OCI-LY3 (cell line): ENCODE results near the gene P2RX2.
A peak's percentile ranks its signal among the peaks of the same experiment; 100 is the strongest.

Source experiments
- H2AFZ ChIP-seq: fragments of 200-600, 300-600 bp; shearing (Covaris generic); 2 replicates; pipeline ENCODE4 v1.6.0; 2014; ENCODE audit warnings: antibody characterized with exemption, low read depth, low read length
- H3K27ac ChIP-seq: fragments of 200-600, 300-600 bp; sonication (generic); 2 replicates; pipeline ENCODE4 v1.5.1; 2014; ENCODE audit warnings: mild to moderate bottlenecking, low read length, moderate library complexity, mixed read lengths
- H3K27me3 ChIP-seq: fragments of 200-600, 300-600 bp; sonication (generic); 2 replicates; pipeline ENCODE4 v1.6.1; 2014; ENCODE audit warnings: low read depth, low read length, mixed read lengths
- H3K36me3 ChIP-seq: fragments of 200-600, 300-600 bp; sonication (generic); replicated peaks from 2 replicates; pipeline ENCODE3; 2014; ENCODE audit warnings: low read depth, low read length, mixed read lengths
- H3K4me1 ChIP-seq: fragments of 300-600, 200-600 bp; sonication (generic); 2 replicates; pipeline ENCODE4 v1.6.1; 2014; ENCODE audit warnings: low read length, mixed read lengths
- H3K4me2 ChIP-seq: fragments of 200-600, 300-600 bp; sonication (generic); 2 replicates; pipeline ENCODE4 v1.6.1; 2014; ENCODE audit warnings: low read length, mixed read lengths
- H3K4me3 ChIP-seq: fragments of 300-600, 200-600 bp; sonication (generic); 2 replicates; pipeline ENCODE4 v1.5.1; 2014; ENCODE audit warnings: antibody characterized with exemption, mild to moderate bottlenecking, low read length, moderate library complexity
- H3K79me2 ChIP-seq: fragments of 300-600, 200-600 bp; shearing (Covaris generic); 2 replicates; pipeline ENCODE4 v1.6.1; 2014; ENCODE audit warnings: mild to moderate bottlenecking, low read length, mixed read lengths
- H3K9ac ChIP-seq: fragments of 300-600, 200-600 bp; shearing (Covaris generic); 2 replicates; pipeline ENCODE4 v1.6.0; 2014; ENCODE audit warnings: mild to moderate bottlenecking, low read length, moderate library complexity
- H3K9me3 ChIP-seq: fragments of 200-600, 300-600 bp; shearing (Covaris generic); 2 replicates; pipeline ENCODE4 v1.6.1; 2014; ENCODE audit warnings: low read length, mixed read lengths; ENCODE audit not compliant: insufficient read depth
- H4K20me1 ChIP-seq: fragments of 200-600, 300-600 bp; sonication (generic); 2 replicates; pipeline ENCODE4 v1.6.1; 2016; ENCODE audit warnings: low read length, mixed read lengths; ENCODE audit not compliant: insufficient read depth
- EZH2phosphoT487 ChIP-seq: fragments of 200-600 bp; shearing (Covaris generic); IDR thresholded peaks from 2 replicates; pipeline ENCODE4 v1.6.1; 2018; ENCODE audit warnings: antibody characterized with exemption, mixed run types, low read depth
- TF ChIP-seq, protein P1 (sequence below): fragments of 200-600, 300-600 bp; sonication (generic); IDR thresholded peaks from 2 replicates; pipeline ENCODE4 v1.5.1; 2014; ENCODE audit warnings: antibody characterized with exemption, low read length, low read depth

The P2RX2 gene

DNA sequence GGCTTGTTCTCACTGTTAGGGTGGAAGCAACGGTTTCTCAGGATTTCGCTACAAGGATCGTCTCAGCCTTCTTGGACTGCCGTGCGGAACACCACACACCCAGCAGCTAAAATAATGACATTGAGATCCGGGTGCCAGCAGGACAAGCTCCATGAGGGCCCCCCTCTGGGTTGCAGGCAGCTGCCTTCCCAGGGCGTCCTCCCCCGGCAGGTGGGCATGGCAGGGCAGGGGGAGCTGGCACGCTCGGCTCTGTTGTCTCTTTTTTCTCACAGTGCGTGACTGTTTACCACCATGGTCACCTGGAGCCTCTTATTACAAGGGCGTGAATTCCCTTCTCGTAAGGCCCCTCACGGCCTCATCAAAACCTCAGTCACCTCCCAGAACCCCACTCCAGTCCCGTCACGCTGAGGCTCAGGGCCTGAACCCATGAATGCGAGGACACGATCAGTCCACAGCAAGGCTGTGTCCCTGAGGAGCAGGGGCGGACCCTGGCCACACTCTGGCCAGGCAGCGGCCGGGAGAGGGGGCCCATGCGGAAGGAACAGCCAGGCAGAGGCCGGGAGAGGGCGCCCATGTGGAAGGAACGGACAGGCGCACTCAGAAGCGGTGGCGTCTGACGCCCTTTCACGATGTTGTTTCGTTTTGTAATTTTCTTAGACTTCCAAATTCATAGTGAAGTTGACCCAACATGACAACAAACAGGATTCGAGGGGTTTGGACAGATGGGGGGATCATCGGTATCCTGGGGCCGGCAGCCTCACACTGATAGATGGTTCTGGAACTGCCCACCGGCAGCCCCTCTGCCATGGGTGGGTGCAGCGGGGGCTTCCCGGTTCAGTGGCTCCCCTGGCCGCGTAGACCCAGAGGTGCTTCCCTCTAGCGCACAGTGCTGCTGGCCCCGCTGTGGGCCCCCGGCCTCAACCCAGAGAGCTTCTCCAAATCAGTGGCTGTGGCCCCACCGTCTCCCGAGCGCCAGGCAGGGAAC lies 18.2 kb upstream of the P2RX2 start:
- peak overlapping the region; percentile 49 for H3K4me3 ChIP-seq
- no peaks in the 10 kb centered on the region for H3K36me3 ChIP-seq
- H3K27ac ChIP-seq: no peak overlapping the region
- peaks cover 20% of the 10 kb centered on the region for H3K4me1 ChIP-seq
- TF ChIP-seq EZH2phosphoT487: no peak
- TF ChIP-seq, protein P1, sequence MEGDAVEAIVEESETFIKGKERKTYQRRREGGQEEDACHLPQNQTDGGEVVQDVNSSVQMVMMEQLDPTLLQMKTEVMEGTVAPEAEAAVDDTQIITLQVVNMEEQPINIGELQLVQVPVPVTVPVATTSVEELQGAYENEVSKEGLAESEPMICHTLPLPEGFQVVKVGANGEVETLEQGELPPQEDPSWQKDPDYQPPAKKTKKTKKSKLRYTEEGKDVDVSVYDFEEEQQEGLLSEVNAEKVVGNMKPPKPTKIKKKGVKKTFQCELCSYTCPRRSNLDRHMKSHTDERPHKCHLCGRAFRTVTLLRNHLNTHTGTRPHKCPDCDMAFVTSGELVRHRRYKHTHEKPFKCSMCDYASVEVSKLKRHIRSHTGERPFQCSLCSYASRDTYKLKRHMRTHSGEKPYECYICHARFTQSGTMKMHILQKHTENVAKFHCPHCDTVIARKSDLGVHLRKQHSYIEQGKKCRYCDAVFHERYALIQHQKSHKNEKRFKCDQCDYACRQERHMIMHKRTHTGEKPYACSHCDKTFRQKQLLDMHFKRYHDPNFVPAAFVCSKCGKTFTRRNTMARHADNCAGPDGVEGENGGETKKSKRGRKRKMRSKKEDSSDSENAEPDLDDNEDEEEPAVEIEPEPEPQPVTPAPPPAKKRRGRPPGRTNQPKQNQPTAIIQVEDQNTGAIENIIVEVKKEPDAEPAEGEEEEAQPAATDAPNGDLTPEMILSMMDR: peak; percentile 61
- no peaks in the 10 kb centered on the region for H3K9me3 ChIP-seq
- H3K4me2 ChIP-seq: peak overlapping the region; percentile 42
- no peaks in the 10 kb centered on the region for H3K79me2 ChIP-seq
- H3K9ac ChIP-seq: peak overlapping the region; percentile 7; the same call in 1 of the 2 replicates
- no peaks in the 10 kb centered on the region for H4K20me1 ChIP-seq
- peaks cover 6% of the 10 kb centered on the region; the same call in 1 of the 2 replicates for H3K27me3 ChIP-seq
- no peak overlapping the region for H2AFZ ChIP-seq

DNA sequence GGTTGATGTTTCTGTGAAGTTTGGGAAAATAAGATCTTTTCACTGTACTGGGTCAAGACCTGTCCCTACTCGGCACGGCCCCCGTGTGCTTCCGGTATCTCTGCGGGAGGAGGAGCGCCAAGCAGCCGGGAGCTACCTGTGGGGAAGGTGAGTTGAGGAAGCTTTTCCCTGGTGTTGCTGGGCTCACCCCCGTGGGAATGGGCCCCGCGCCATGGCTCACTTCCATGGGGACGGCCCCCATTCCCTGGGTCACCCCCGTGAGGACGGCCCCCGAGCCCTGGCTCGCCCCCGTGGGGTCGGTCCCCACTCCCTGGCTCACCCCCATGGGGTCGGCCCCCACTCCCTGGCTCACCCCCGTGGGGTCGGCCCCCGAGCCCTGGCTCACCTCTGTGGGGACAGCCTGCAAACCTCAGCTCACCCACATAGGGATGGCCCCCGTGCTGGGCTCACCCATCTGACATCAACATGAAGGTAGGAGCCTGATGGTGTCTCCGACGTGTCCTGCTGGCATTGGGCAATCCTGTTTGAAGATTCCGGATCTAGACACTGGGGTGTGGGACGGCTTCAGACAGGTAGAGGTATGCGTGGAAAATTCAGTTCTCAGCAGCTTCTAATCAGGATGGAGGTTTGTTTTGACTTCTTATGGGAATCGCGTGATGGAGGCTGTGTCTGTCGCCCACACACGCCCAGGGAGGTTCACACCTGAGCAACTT lies 17.2 kb upstream of the P2RX2 start:
- Histone ChIP-seq H3K36me3 (no peaks in the 10 kb centered on the region), H3K4me3 (no peak overlapping the region), H3K4me1 (peaks cover 10% of the 10 kb centered on the region), H3K79me2 (no peaks in the 10 kb centered on the region), H3K27ac (no peak overlapping the region), H3K27me3 (peaks cover 6% of the 10 kb centered on the region; the same call in 1 of the 2 replicates), H2AFZ (no peak overlapping the region), H3K9ac (no peak overlapping the region), H4K20me1 (no peaks in the 10 kb centered on the region), H3K4me2 (no peak overlapping the region), H3K9me3 (no peaks in the 10 kb centered on the region)
- TF ChIP-seq, protein P1: no peak
- TF ChIP-seq EZH2phosphoT487: no peak

GRCh38 chr12:132602572-132603239 lies 15.9 kb upstream of the P2RX2 start:
- no peaks in the 10 kb centered on the region; the same call in 1 of the 2 replicates for H3K4me1 ChIP-seq

More at GRCh38 chr12:132602572-132603239, 15.9 kb upstream of the P2RX2 start:
- Histone ChIP-seq H3K9me3 (no peaks in the 10 kb centered on the region), H3K79me2 (no peaks in the 10 kb centered on the region), H2AFZ (no peak overlapping the region), H3K4me2 (no peak overlapping the region), H3K4me3 (no peak overlapping the region), H3K9ac (no peak overlapping the region), H3K27ac (no peak overlapping the region), H3K27me3 (no peaks in the 10 kb centered on the region), H4K20me1 (no peaks in the 10 kb centered on the region), H3K36me3 (no peaks in the 10 kb centered on the region)
- TF ChIP-seq EZH2phosphoT487: no peak
- TF ChIP-seq, protein P1: no peak
